HepG2 (cell line): Measurements from ENCODE around the gene SPOCD1. TPM values are rescaled to one million over a fixed set of nuclear protein-coding genes. Genes with fewer than 3 reads are reported as not detected.
A peak's percentile ranks its signal among the peaks of the same experiment; 100 is the strongest.

ENCODE experiments used
- ATAC-seq: fragments of 200-7000 bp; cut with Tn5 transposase; 3 replicates; pipeline ENCODE4 v1.9.1; 2020; ENCODE audit warnings: mild to moderate bottlenecking, moderate library complexity
- BruUV-seq: library from RNA; stranded (reverse); fragments of 400-500 nt; replicated peaks from 2 replicates; lab custom pipeline; 2021; lab: Mats Ljungman, UMichigan
- CTCF ChIA-PET: fragments of 300-600 bp; formaldehyde crosslinking; extraction: SDS; loops from one replicate; lab custom pipeline; 2021; ENCODE audit warnings: low total read pairs, inconsistent platforms, low intra/inter-chr PET ratio; lab: Yijun Ruan, JAX
- POLR2A ChIA-PET: fragments of 350-600 bp; sonication (Branson Sonifier 250); formaldehyde crosslinking; loops from one replicate; lab custom pipeline; 2020; ENCODE audit warnings: antibody characterized with exemption, inconsistent platforms; lab: Yijun Ruan, JAX
- DNase-seq: peaks from one replicate; pipeline ENCODE4 v3.0.0-alpha.2; 2015; ENCODE audit warnings: low spot score
- FAIRE-seq: peaks from 3 replicates; lab custom pipeline; 2011; peaks lifted over from hg19 to GRCh38; lab: Jason Lieb, UNC
- H2AFZ ChIP-seq: one replicate; pipeline ENCODE4 v1.6.1; 2011; ENCODE audit warnings: low read length, inconsistent platforms
- H3K27ac ChIP-seq: fragments of 300-600 bp; 3 replicates; pipeline ENCODE4 v1.8.0; 2011; ENCODE audit warnings: mixed run types, mild to moderate bottlenecking, mixed read lengths, low read length, inconsistent platforms; ENCODE audit not compliant: insufficient read depth; ENCODE audit errors: extremely low read length
- H3K27me3 ChIP-seq, 2 experiments: fragments of 200-600 bp in 1 of 2; 2 replicates in 1 of 2; 3 replicates in 1 of 2; pipeline versions ENCODE4 v1.6.0 to v1.8.0; 2011; ENCODE audit warnings: low read length in 2 of 2, mild to moderate bottlenecking in 2 of 2, moderate library complexity in 2 of 2, inconsistent platforms in 1 of 2; ENCODE audit not compliant: insufficient read depth in 2 of 2, control insufficient read depth in 1 of 2
- H3K36me3 ChIP-seq, 2 experiments: fragments of 200-600 bp in 1 of 2; replicated peaks in 1 of 2; 2 replicates in 1 of 2; 3 replicates in 1 of 2; pipeline versions ENCODE4 v1.5.1 to v1.8.0; 2011; ENCODE audit warnings: low read length in 2 of 2, inconsistent platforms in 1 of 2; ENCODE audit not compliant: insufficient read depth in 2 of 2, control insufficient read depth in 1 of 2
- H3K4me1 ChIP-seq: 2 replicates; pipeline ENCODE4 v1.5.1; 2012; ENCODE audit warnings: low read length, inconsistent platforms; ENCODE audit not compliant: insufficient read depth
- H3K4me2 ChIP-seq: 2 replicates; pipeline ENCODE4 v1.6.0; 2011; ENCODE audit warnings: low read depth, low read length, inconsistent platforms
- H3K4me3 ChIP-seq, 3 experiments: fragments of 200-600 bp in 1 of 3; sonication (generic), shearing (Covaris generic) in 1 of 3; replicated peaks in 1 of 3; 2 replicates each; pipeline ENCODE4 v1.5.1; 2011 to 2016; ENCODE audit warnings: low read length in 3 of 3, inconsistent platforms in 2 of 3, low read depth in 2 of 3, mild to moderate bottlenecking in 2 of 3, control low read depth in 1 of 3, mixed read lengths in 1 of 3; ENCODE audit not compliant: insufficient read depth in 1 of 3
- H3K79me2 ChIP-seq: one replicate; pipeline ENCODE4 v1.6.1; 2011; ENCODE audit warnings: low read length, inconsistent platforms; ENCODE audit not compliant: insufficient read depth
- H3K9ac ChIP-seq: 2 replicates; pipeline ENCODE4 v1.6.0; 2011; ENCODE audit warnings: mild to moderate bottlenecking, low read depth, low read length, inconsistent platforms; ENCODE audit not compliant: insufficient read depth
- H3K9me3 ChIP-seq: 2 replicates; pipeline ENCODE4 v1.5.1; 2012; ENCODE audit warnings: mild to moderate bottlenecking, low read length
- H4K20me1 ChIP-seq: 2 replicates; pipeline ENCODE4 v1.6.0; 2011; ENCODE audit warnings: inconsistent platforms, mild to moderate bottlenecking, low read length, moderate library complexity; ENCODE audit not compliant: insufficient read depth
- CBFB ChIP-seq: sonication (generic); formaldehyde crosslinking; IDR thresholded peaks from 2 replicates; pipeline ENCODE4 v1.4.0; 2020; ENCODE audit warnings: missing genetic modification reagents
- CHD4 ChIP-seq: fragments of 200-600 bp; sonication (generic); IDR thresholded peaks from 2 replicates; pipeline ENCODE4 v1.7.0; 2017; ENCODE audit warnings: mild to moderate bottlenecking, low read length, borderline replicate concordance
- FOXJ3 ChIP-seq: sonication (generic); formaldehyde crosslinking; IDR thresholded peaks from 2 replicates; pipeline ENCODE4 v1.4.0; 2020; ENCODE audit warnings: missing genetic modification reagents, mild to moderate bottlenecking, borderline replicate concordance
- MEIS2 ChIP-seq: sonication (generic); formaldehyde crosslinking; IDR thresholded peaks from 2 replicates; pipeline ENCODE4 v1.9.0; 2021; ENCODE audit warnings: mild to moderate bottlenecking, missing genetic modification reagents
- RNF2 ChIP-seq: fragments of 450-650 bp; conservative IDR thresholded peaks from 2 replicates; pipeline ENCODE4 v1.6.1; 2016; ENCODE audit warnings: low read depth
- ZNF629 ChIP-seq: sonication (generic); formaldehyde crosslinking; conservative IDR thresholded peaks from 2 replicates; pipeline ENCODE4 v1.5.0; 2020; ENCODE audit warnings: missing genetic modification reagents
- ZNF672 ChIP-seq: sonication (generic); formaldehyde crosslinking; IDR thresholded peaks from 2 replicates; pipeline ENCODE4 v1.8.1; 2022; ENCODE audit warnings: missing genetic modification reagents
- WGBS: methylation state at CpG from one replicate; pipeline ENCODE4 v1.1.6; 2017; ENCODE audit warnings: low lambda C conversion rate; 5-methylcytosine and 5-hydroxymethylcytosine counted together
- in situ Hi-C: cut with HindIII; loops from 2 replicates; pipeline ENCODE4 v1.10.0; 2017; ENCODE audit warnings: low pct_unique_long_range_greater_than_20kb; ENCODE audit not compliant: extremely low pct_ligation_motif_present
- intact Hi-C: fragments of 100-400 bp; cut with micrococcal nuclease; formaldehyde crosslinking; loops from one replicate; pipeline ENCODE4 v1.10.0; 2022; ENCODE audit not compliant: unreplicated experiment
- polyA plus RNA-seq, 8 experiments: library from polyadenylated mRNA; depleted of rRNA in 3 of 8; stranded (reverse) in 7 of 8; unstranded in 1 of 8; fragments of >200 nt; fragmentation: Illumina TruSeq in 4 of 8; extraction: Trizol in 4 of 8; gene quantifications; 2 replicates each; pipeline versions ENCODE4 v1.2.1 to v1.2.3, GENCODE V29; 2011 to 2016; ENCODE audit warnings: low read depth in 4 of 8, missing spikeins in 1 of 8, mixed read lengths in 1 of 8; ENCODE audit not compliant: insufficient read depth in 1 of 8
- total RNA-seq, 5 experiments: library from RNA; depleted of rRNA; stranded (reverse); fragments of >200 nt; fragmentation: Illumina TruSeq; extraction: Trizol; gene quantifications; 2 replicates each; pipeline ENCODE4 v1.2.3, GENCODE V29; 2016; ENCODE audit warnings: low read depth in 1 of 5

Gene SPOCD1
- total and polyA plus RNA-seq, 2 of the 13 experiments (the other 11 are each of a cell fraction or from before 2014, with no cell fraction given) = 0.24 to 0.29 TPM

DNA sequence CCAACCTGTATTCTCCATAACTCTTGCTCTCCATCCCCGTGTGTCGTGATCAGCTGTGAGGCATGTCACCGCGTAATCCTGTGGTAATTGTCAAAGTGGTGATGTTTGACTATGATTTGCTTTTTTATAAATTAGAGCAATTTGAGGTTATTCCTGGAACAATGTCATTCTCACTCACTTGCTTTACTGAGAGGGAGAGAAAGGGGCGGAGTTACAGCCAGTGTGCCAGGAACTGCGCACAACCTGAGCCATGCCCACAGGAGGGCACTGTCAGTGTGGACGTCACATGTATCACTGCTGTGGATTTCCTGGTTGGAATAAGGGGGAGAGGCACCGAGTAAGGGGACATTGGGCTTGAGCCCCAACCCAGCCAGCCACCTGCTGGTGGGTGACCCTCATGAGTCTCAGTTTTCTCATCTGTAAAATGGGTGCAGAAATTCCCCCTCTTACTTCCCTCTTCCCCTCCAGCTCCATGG lies 58.6 kb downstream of the SPOCD1 start:
- Histone ChIP-seq H3K79me2 (no peaks in the 10 kb centered on the region), H3K9me3 (no peaks in the 10 kb centered on the region), H3K27me3 (peaks cover 17 to 69% of the 10 kb centered on the region in 2 experiments), H3K4me3 (no peak overlapping the region), H2AFZ (no peak overlapping the region), H3K36me3 (no peaks in the 10 kb centered on the region), H3K9ac (no peak overlapping the region), H3K4me2 (no peak overlapping the region), H4K20me1 (no peaks in the 10 kb centered on the region), H3K4me1 (peaks cover 15% of the 10 kb centered on the region), H3K27ac (no peak overlapping the region)
- intact Hi-C loops = no loop called here
- DNase-seq = no peak
- ChIA-PET POLR2A (no interaction called here), CTCF (no interaction called here)
- in situ Hi-C loops = no loop called here
- FAIRE-seq = no peak
- BruUV-seq = no TSS peak
- WGBS = 53% methylated on average over 8 of the region's 8 CpGs
- TF ChIP-seq CHD4 (peak; percentile 31; the same call in 1 of the 2 replicates), RNF2 (no peak), FOXJ3 (CRISPR knock-in tag) (no peak), MEIS2 (CRISPR knock-in tag) (no peak), ZNF629 (CRISPR knock-in tag) (peak; percentile 83)
- ATAC-seq = no peak

DNA sequence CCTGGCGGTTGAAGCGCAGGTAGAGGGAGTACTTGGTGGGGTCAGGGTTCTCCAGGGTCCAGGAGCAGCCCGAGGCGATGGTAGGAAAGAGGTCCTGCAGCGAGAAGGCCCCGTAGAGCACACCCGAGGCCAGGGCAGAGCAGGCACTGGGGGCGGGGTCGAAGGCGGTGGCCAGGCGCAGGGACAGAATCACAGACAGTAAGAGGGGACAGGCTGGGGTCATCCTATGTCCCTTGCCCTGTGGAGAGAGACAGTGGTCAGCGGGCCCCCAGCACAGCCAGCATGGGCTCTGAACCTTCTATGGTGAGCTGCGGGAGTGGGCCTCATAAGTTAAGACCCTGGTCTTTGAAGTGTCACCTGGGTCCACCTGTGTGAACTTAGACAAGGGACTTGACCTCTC lies 59.2 kb downstream of the SPOCD1 start:
- Histone ChIP-seq H3K79me2 (no peaks in the 10 kb centered on the region), H3K9me3 (no peaks in the 10 kb centered on the region), H3K4me2 (no peak overlapping the region), H4K20me1 (no peaks in the 10 kb centered on the region), H3K9ac (no peak overlapping the region), H3K4me3 (no peak overlapping the region), H2AFZ (no peak overlapping the region), H3K4me1 (peaks cover 15% of the 10 kb centered on the region), H3K27ac (no peak overlapping the region), H3K36me3 (no peaks in the 10 kb centered on the region), H3K27me3 (peaks cover 15 to 68% of the 10 kb centered on the region in 2 experiments)
- BruUV-seq = no TSS peak
- CTCF ChIA-PET = no interaction called here
- intact Hi-C loops (no loop called here), in situ Hi-C loops (no loop called here)
- DNase-seq = no peak
- no peak for ATAC-seq
- FAIRE-seq = no peak
- TF ChIP-seq CBFB (no peak), ZNF672 (CRISPR knock-in tag) (no peak)
- POLR2A ChIA-PET = no interaction called here
- 46% methylated on average over 9 of the region's 13 CpGs for WGBS
